A549 treated with dexamethasone at 1 μM for 4 hours (cell line): Measurements from ENCODE around the gene UBE2L5. TPM values are rescaled to one million over a fixed set of nuclear protein-coding genes. Genes with fewer than 3 reads are reported as not detected.

Experiments used
- total RNA-seq: library from RNA; stranded (reverse); fragments of 200-300 nt; extraction: Qiagen RNA extraction; gene quantifications from 5 replicates; pipeline ENCODE4 v1.2.3, GENCODE V29; 2022

The UBE2L5 gene
- not detected in 5 replicates for total RNA-seq

GRCh38 chr13:30422054-30422839 lies at the start of gene UBE2L5:
Gene UBE2L5, plus strand, starts transcription at chr13:30422493. Its CDS starts 5,498 bp downstream, at chr13:30427991.

DNA sequence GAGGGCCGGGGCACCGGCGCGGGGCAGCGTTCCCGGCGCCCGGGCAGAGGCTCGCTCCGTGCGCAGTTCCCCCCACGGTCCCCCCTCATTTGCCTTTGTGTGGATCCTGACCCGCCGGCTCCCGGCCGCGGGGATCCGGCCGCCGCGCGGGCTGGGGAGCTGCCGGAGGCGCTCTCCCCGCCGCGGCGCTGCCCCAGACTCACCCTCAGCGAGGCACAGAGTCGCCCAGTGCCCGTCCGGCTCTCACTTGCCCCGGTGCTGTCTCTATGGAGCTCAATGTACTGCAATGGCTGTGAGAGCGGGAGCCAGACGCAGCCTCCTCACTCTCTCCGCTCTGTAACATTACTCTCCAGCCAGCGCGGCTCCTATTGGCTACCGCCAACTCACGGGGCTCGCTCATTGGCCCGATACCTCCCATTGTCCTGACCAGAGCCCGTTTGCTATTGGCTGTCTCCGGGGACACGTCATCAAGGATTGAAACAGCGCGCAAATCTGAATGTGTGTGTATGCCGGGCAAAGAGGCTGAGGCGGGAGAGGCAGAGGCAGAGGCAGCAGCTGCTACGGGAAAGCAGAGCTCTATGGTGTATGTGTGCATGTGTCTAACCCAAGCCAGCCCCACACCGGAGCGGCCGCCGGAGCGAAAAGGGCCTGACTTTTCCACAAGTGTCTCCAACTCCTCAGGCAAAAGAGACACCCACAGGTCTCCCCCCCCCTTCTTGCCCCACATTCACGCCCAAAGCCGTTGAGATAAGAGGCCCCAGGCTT lies 43.5 kb downstream of the UBE2L5 start, which contains the start of gene HMGB1:
TSS of gene HMGB1 (minus strand) at position 344 of the 765 bp plus-strand sequence. CDS start 2,256 bp downstream, outside the sequence.

Other genes starting within 250 kb of the UBE2L5 start
- 5.0 to 8.3 TPM (median 7.8 TPM) in 5 replicates for gene KATNAL1, start 114.9 kb upstream of the UBE2L5 start, total RNA-seq
- 586 to 820 TPM (median 637 TPM) in 5 replicates for gene HMGB1, start 43.4 kb downstream of the UBE2L5 start, total RNA-seq
- gene USPL1, start 195.4 kb downstream of the UBE2L5 start, total RNA-seq, result 15.7 to 21.0 TPM (median 19.1 TPM) in 5 replicates